Neural cell (in vitro differentiated cells): Measurements from ENCODE around the gene GRB2. TPM values are rescaled to one million over a fixed set of nuclear protein-coding genes. Genes with fewer than 3 reads are reported as not detected.
"Not testable (repeated sequence)": the region's sequence is repeated elsewhere in the genome, so short reads cannot be mapped to it uniquely, and the experiment has no call there.

Source experiments
- H2AFZ ChIP-seq: fragments of 200-600, 300-800 bp; sonication (generic), shearing (Covaris generic); 2 replicates; pipeline ENCODE4 v1.6.0; 2014; ENCODE audit warnings: low read depth, mild to moderate bottlenecking, antibody characterized with exemption, low read length, moderate library complexity
- H3F3A ChIP-seq: fragments of 200-600 bp; shearing (Covaris generic); 2 replicates; pipeline ENCODE4 v1.6.1; 2016; ENCODE audit warnings: mild to moderate bottlenecking, moderate library complexity, mixed read lengths, antibody characterized with exemption, low read length; ENCODE audit not compliant: insufficient read depth, poor library complexity, severe bottlenecking
- H3K27ac ChIP-seq: fragments of 200-600, 300-800 bp; sonication (generic), shearing (Covaris generic); 2 replicates; pipeline ENCODE4 v1.5.1; 2014; ENCODE audit warnings: mild to moderate bottlenecking, low read length, moderate library complexity
- H3K27me3 ChIP-seq: fragments of 300-800, 200-600 bp; sonication (generic), shearing (Covaris generic); 2 replicates; pipeline ENCODE4 v1.6.0; 2014; ENCODE audit warnings: mild to moderate bottlenecking, low read depth, low read length, moderate library complexity; ENCODE audit not compliant: insufficient read depth
- H3K36me3 ChIP-seq: fragments of 300-800, 200-600 bp; sonication (generic), shearing (Covaris generic); 2 replicates; pipeline ENCODE4 v1.5.1; 2014; ENCODE audit warnings: mild to moderate bottlenecking, antibody characterized with exemption, low read length, moderate library complexity; ENCODE audit not compliant: insufficient read depth
- H3K4me2 ChIP-seq: fragments of 300-800, 200-600 bp; sonication (generic), shearing (Covaris generic); 2 replicates; pipeline ENCODE4 v1.6.0; 2014; ENCODE audit warnings: mild to moderate bottlenecking, low read length
- H3K4me3 ChIP-seq: fragments of 300-800, 200-600 bp; sonication (generic), shearing (Covaris generic); 2 replicates; pipeline ENCODE4 v1.5.1; 2014; ENCODE audit warnings: mild to moderate bottlenecking, low read length, moderate library complexity
- H3K79me2 ChIP-seq: fragments of 200-600 bp; shearing (Covaris generic); replicated peaks from 2 replicates; pipeline ENCODE4 v1.6.0; 2014; ENCODE audit warnings: mild to moderate bottlenecking, low read length, moderate library complexity; ENCODE audit not compliant: insufficient read depth
- H3K9ac ChIP-seq: fragments of 300-800, 200-600 bp; sonication (generic), shearing (Covaris generic); 2 replicates; pipeline ENCODE4 v1.6.1; 2016; ENCODE audit warnings: mild to moderate bottlenecking, low read length, mixed read lengths
- H3K9me2 ChIP-seq: fragments of 200-600 bp; shearing (Covaris generic); 2 replicates; pipeline ENCODE4 v1.6.1; 2016; ENCODE audit warnings: mild to moderate bottlenecking, low read length, mixed read lengths; ENCODE audit not compliant: insufficient read depth
- H3K9me3 ChIP-seq: fragments of 200-600, 300-800 bp; sonication (generic), shearing (Covaris generic); 2 replicates; pipeline ENCODE4 v1.6.1; 2016; ENCODE audit warnings: mild to moderate bottlenecking, mixed run types, low read length, moderate library complexity, mixed read lengths
- H4K20me1 ChIP-seq: fragments of 200-600 bp; shearing (Covaris generic); 2 replicates; pipeline ENCODE4 v1.6.1; 2016; ENCODE audit warnings: mild to moderate bottlenecking, mixed run types; ENCODE audit not compliant: insufficient read depth
- CTCF ChIP-seq: fragments of 450-650 bp; IDR thresholded peaks from 2 replicates; pipeline ENCODE4 v1.5.1; 2014; ENCODE audit warnings: antibody characterized with exemption, mild to moderate bottlenecking, moderate library complexity; ENCODE audit not compliant: poor library complexity, severe bottlenecking
- EP300 ChIP-seq: fragments of 450-650 bp; conservative IDR thresholded peaks from 2 replicates; pipeline ENCODE4 v1.6.1; 2014; ENCODE audit warnings: antibody characterized with exemption, mild to moderate bottlenecking, moderate library complexity; ENCODE audit not compliant: poor library complexity, severe bottlenecking
- EZH2 ChIP-seq: fragments of 200-600, 300-800 bp; shearing (Covaris generic), sonication (generic); IDR thresholded peaks from 2 replicates; pipeline ENCODE4 v1.6.1; 2014; ENCODE audit warnings: antibody characterized with exemption, low read length, borderline replicate concordance, mild to moderate bottlenecking; ENCODE audit not compliant: insufficient read depth, poor library complexity, severe bottlenecking
- MXI1 ChIP-seq: fragments of 450-650 bp; conservative IDR thresholded peaks from 2 replicates; pipeline ENCODE4 v1.6.1; 2014; ENCODE audit warnings: antibody characterized with exemption, mild to moderate bottlenecking; ENCODE audit not compliant: poor library complexity, severe bottlenecking
- POLR2AphosphoS5 ChIP-seq: IDR thresholded peaks from 2 replicates; pipeline ENCODE4 v1.6.1; 2012
- RAD21 ChIP-seq: fragments of 450-650 bp; conservative IDR thresholded peaks from 2 replicates; pipeline ENCODE4 v1.6.1; 2014; ENCODE audit warnings: antibody characterized with exemption, mild to moderate bottlenecking, moderate library complexity
- REST ChIP-seq: IDR thresholded peaks from 2 replicates; pipeline ENCODE4 v1.6.1; 2012; ENCODE audit warnings: borderline replicate concordance
- SMC3 ChIP-seq: fragments of 450-650 bp; conservative IDR thresholded peaks from 2 replicates; pipeline ENCODE4 v1.6.1; 2014; ENCODE audit warnings: antibody characterized with exemption, mild to moderate bottlenecking, moderate library complexity; ENCODE audit not compliant: poor library complexity
- TAF1 ChIP-seq: IDR thresholded peaks from 2 replicates; pipeline ENCODE4 v1.6.1; 2012; ENCODE audit warnings: low read depth
- polyA plus RNA-seq: library from polyadenylated mRNA; depleted of rRNA; stranded (reverse); fragments of >200 nt; gene quantifications from 2 replicates; pipeline ENCODE4 v1.2.3, GENCODE V29; 2014

Gene GRB2
- polyA plus RNA-seq, 1 donor from 2014 or later: 134 TPM

GRCh38 chr17:75300280-75300679, 105.2 kb downstream of the GRB2 start:
- H3F3A ChIP-seq: no peaks in the 10 kb centered on the region
- no peaks in the 10 kb centered on the region for H3K36me3 ChIP-seq
- no peaks in the 10 kb centered on the region for H3K79me2 ChIP-seq
- H3K9ac ChIP-seq: no peak overlapping the region
- no peaks in the 10 kb centered on the region for H4K20me1 ChIP-seq
- TF ChIP-seq RAD21 (no peak), MXI1 (no peak), EZH2 (no peak), REST (no peak), SMC3 (no peak), CTCF (no peak), POLR2AphosphoS5 (no peak), EP300 (no peak)
- H2AFZ ChIP-seq: no peak overlapping the region
- H3K27me3 ChIP-seq: no peaks in the 10 kb centered on the region
- no peaks in the 10 kb centered on the region for H3K9me3 ChIP-seq
- no peaks in the 10 kb centered on the region for H3K9me2 ChIP-seq
- no peak overlapping the region for H3K4me2 ChIP-seq
- H3K27ac ChIP-seq: no peak overlapping the region
- H3K4me3 ChIP-seq: no peak overlapping the region

GRCh38 chr17:75295201-75296158, 110.0 kb downstream of the GRB2 start:
- H3K27me3 ChIP-seq: no peaks in the 10 kb centered on the region
- H4K20me1 ChIP-seq: no peaks in the 10 kb centered on the region
- H2AFZ ChIP-seq: no peak overlapping the region
- no peak overlapping the region for H3K4me2 ChIP-seq
- no peaks in the 10 kb centered on the region for H3F3A ChIP-seq
- TF ChIP-seq CTCF (no peak), EP300 (no peak), MXI1 (no peak), EZH2 (no peak), REST (no peak), RAD21 (no peak), POLR2AphosphoS5 (no peak), TAF1 (no peak), SMC3 (no peak)
- no peak overlapping the region for H3K27ac ChIP-seq
- no peak overlapping the region for H3K4me3 ChIP-seq
- no peaks in the 10 kb centered on the region for H3K9me2 ChIP-seq
- H3K79me2 ChIP-seq: no peaks in the 10 kb centered on the region
- H3K36me3 ChIP-seq: no peaks in the 10 kb centered on the region
- no peaks in the 10 kb centered on the region for H3K9me3 ChIP-seq
- H3K9ac ChIP-seq: no peak overlapping the region

- not testable (repeated sequence) for H3K9me2 ChIP-seq, H3F3A ChIP-seq, H3K4me3 ChIP-seq, H2AFZ ChIP-seq, H3K79me2 ChIP-seq, H3K27ac ChIP-seq, H3K4me2 ChIP-seq, H3K9ac ChIP-seq, H3K27me3 ChIP-seq, H3K36me3 ChIP-seq, H3K9me3 ChIP-seq, H4K20me1 ChIP-seq
Measured at GRCh38 chr17:75292810-75293448, 112.5 kb downstream of the GRB2 start.
